GM18861 (cell line): ENCODE data around the gene OLFM3.
A peak's percentile ranks its signal among the peaks of the same experiment; 100 is the strongest.

Source experiments
- ATAC-seq: cut with Tn5 transposase; IDR thresholded peaks from one replicate; pipeline ENCODE4 v1.9.1; 2021; ENCODE audit not compliant: unreplicated experiment

OLFM3 gene

GRCh38 chr1:101996825-101997465 lies at the start of gene OLFM3:
OLFM3 (minus strand) TSS chr1:101996926.
- ATAC-seq = no peak

GRCh38 chr1:102045752-102046151 lies 49.0 kb upstream of the OLFM3 start:
- ATAC-seq = no peak

GRCh38 chr1:102032534-102032933 lies 35.8 kb upstream of the OLFM3 start:
- ATAC-seq = peak; percentile 78

GRCh38 chr1:102019530-102019929 lies 22.8 kb upstream of the OLFM3 start:
- no peak for ATAC-seq

- no peak for ATAC-seq
Measured at GRCh38 chr1:102015728-102016127, 19.0 kb upstream of the OLFM3 start.

- ATAC-seq = no peak
Measured at GRCh38 chr1:102002057-102002456, 5.3 kb upstream of the OLFM3 start.

- no peak for ATAC-seq
Measured at GRCh38 chr1:101995984-101996745, 561 bp downstream of the OLFM3 start.

- no peak for ATAC-seq
Measured at GRCh38 chr1:101993710-101994109, 3.0 kb downstream of the OLFM3 start.

- ATAC-seq = no peak
Measured at GRCh38 chr1:101992821-101993575, 3.7 kb downstream of the OLFM3 start.

GRCh38 chr1:101980974-101981373 lies 15.8 kb downstream of the OLFM3 start:
- ATAC-seq = no peak

GRCh38 chr1:101977266-101977665 lies 19.5 kb downstream of the OLFM3 start:
- no peak for ATAC-seq

GRCh38 chr1:101976161-101976560 lies 20.6 kb downstream of the OLFM3 start:
- no peak for ATAC-seq

GRCh38 chr1:101975371-101975770 lies 21.4 kb downstream of the OLFM3 start:
- ATAC-seq = no peak

- no peak for ATAC-seq
Measured at GRCh38 chr1:101974599-101975274, 22.0 kb downstream of the OLFM3 start.

- ATAC-seq = no peak
Measured at GRCh38 chr1:101971304-101971703, 25.4 kb downstream of the OLFM3 start.

- no peak for ATAC-seq
Measured at GRCh38 chr1:101967871-101968270, 28.9 kb downstream of the OLFM3 start.

- no peak for ATAC-seq
Measured at GRCh38 chr1:101965341-101965740, 31.4 kb downstream of the OLFM3 start.

- ATAC-seq = no peak
Measured at GRCh38 chr1:101964708-101965107, 32.0 kb downstream of the OLFM3 start.

GRCh38 chr1:101960142-101960541 lies 36.6 kb downstream of the OLFM3 start:
- ATAC-seq = no peak

- ATAC-seq = no peak
Measured at GRCh38 chr1:101959456-101959855, 37.3 kb downstream of the OLFM3 start.

- no peak for ATAC-seq
Measured at GRCh38 chr1:101957771-101958170, 39.0 kb downstream of the OLFM3 start.
